ENCODE data around the gene SCGN.

The SCGN gene

DNA sequence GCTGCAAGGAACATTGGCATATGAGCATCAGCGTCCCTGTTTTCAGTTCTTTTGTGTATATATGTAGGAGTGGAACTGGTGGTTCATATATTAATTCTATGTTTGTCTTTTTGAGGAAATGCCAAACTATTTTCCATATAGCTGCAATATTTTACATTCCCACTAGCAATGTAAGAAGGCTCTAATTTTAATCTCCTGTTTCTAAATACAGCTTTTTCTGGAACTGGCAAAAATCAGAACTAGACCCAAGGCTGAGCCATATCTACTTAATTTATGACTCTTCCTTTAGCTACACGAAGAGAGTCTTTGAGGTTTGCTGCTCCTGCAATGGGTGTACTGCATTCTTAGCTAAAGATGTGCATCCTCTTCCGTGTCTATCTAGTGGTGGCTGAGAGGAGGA lies 52.0 kb downstream of the SCGN start:
- Histone ChIP-seq H3K4me3 (ENCODE audit: low read depth, low read length) (no peak overlapping the region), H3K36me3 (replicated peaks) (no peaks in the 10 kb centered on the region), H3K27me3 (replicated peaks) (no peaks in the 10 kb centered on the region), H3K27ac (no peak overlapping the region)
- in situ Hi-C loops (cut with HindIII; ENCODE audit: low pct_ligation_motif_present, low sequenced_read_pairs): no loop called here
- TF ChIP-seq, protein P1, sequence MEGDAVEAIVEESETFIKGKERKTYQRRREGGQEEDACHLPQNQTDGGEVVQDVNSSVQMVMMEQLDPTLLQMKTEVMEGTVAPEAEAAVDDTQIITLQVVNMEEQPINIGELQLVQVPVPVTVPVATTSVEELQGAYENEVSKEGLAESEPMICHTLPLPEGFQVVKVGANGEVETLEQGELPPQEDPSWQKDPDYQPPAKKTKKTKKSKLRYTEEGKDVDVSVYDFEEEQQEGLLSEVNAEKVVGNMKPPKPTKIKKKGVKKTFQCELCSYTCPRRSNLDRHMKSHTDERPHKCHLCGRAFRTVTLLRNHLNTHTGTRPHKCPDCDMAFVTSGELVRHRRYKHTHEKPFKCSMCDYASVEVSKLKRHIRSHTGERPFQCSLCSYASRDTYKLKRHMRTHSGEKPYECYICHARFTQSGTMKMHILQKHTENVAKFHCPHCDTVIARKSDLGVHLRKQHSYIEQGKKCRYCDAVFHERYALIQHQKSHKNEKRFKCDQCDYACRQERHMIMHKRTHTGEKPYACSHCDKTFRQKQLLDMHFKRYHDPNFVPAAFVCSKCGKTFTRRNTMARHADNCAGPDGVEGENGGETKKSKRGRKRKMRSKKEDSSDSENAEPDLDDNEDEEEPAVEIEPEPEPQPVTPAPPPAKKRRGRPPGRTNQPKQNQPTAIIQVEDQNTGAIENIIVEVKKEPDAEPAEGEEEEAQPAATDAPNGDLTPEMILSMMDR (IDR thresholded peaks at IDR 0.05; ENCODE audit: low read depth, low read length, missing control alignments): no peak
- no peak for DNase-seq

DNA sequence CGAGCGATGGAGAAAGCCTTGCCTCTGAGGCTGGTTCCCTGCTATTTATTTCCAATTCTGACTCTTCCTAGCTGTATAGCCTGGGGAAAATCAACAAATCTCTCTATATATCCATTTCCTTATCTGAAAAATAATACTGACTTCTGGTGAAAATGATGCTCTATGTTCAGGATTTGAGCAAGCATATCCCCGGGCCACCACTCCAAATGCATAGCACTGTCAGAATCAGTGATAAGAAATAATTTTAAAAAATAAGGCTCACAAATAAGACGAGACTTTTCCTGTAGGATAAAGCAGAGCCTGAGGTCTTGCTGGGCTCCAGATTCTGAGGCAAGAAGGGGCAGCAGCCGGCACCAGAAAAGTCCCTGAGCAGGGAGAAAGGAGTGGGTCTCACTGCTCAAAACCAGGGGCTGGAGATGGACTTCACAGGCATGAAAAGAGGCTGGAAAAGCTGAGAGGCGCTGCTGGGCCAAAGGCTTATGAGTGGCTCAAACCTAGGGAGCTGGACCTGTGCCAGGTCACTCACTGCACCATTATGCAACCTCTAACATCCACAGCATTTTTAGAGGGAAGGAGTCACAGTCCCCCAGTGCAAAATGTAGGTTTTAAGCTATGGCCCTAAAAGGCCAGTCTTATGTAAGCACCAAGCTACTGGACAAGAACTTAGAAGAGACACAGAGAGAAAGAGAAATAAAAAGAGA lies 54.4 kb downstream of the SCGN start:
- Histone ChIP-seq H3K27ac (no peak overlapping the region), H3K4me3 (ENCODE audit: low read depth, low read length) (no peak overlapping the region), H3K36me3 (replicated peaks) (no peaks in the 10 kb centered on the region), H3K27me3 (replicated peaks) (no peaks in the 10 kb centered on the region)
- in situ Hi-C loops (cut with HindIII; ENCODE audit: low pct_ligation_motif_present, low sequenced_read_pairs): no loop called here
- DNase-seq: no peak
- TF ChIP-seq, protein P1 (IDR thresholded peaks at IDR 0.05; ENCODE audit: low read depth, low read length, missing control alignments): no peak

DNA sequence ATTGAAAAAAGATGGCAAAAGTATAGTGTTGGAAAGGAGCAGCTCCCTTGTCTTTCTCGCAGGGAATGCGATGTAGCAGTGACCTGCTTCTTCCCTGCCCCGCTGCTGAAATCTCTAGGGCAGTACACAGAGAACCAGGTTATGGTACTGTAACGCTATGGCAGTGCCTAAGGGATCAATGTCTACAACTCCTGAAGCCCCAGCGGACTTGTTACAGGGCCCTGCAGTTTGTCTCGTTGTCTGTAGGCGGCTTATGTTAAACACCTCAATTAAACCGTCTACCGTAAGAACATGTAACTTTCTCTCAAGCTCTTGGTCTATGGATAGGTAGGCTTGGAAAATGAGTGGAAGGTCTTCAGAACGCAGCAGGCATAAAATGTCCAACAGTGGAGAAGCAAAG lies 57.7 kb downstream of the SCGN start:
- Histone ChIP-seq H3K36me3 (replicated peaks) (no peaks in the 10 kb centered on the region), H3K4me3 (ENCODE audit: low read depth, low read length) (no peak overlapping the region), H3K27ac (no peak overlapping the region), H3K27me3 (replicated peaks) (no peaks in the 10 kb centered on the region)
- no peak for DNase-seq
- TF ChIP-seq, protein P1 (IDR thresholded peaks at IDR 0.05; ENCODE audit: low read depth, low read length, missing control alignments): no peak
- in situ Hi-C loops (cut with HindIII; ENCODE audit: low pct_ligation_motif_present, low sequenced_read_pairs): no loop called here

DNA sequence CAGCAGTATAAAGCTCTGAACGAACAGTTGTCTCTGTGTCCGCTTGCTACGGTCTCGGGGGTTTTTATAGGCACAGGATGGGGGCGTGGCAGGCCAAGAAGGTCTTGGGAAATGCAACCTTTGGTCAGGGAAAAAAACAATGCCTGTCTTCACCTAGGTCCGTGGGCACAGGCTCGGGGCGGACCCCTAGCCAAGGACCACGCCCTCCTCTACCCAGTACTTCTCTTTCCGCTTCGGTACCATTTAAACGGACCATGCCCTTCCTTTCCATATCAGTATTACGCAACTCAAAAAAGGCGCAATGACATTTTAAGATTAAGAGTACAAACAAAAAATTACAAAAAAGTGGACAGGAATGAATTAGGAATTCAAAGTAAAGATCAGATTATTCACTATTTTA lies 58.3 kb downstream of the SCGN start:
- Histone ChIP-seq H3K27me3 (replicated peaks) (no peaks in the 10 kb centered on the region), H3K4me3 (ENCODE audit: low read depth, low read length) (no peak overlapping the region), H3K27ac (no peak overlapping the region), H3K36me3 (replicated peaks) (no peaks in the 10 kb centered on the region)
- in situ Hi-C loops (cut with HindIII; ENCODE audit: low pct_ligation_motif_present, low sequenced_read_pairs): no loop called here
- TF ChIP-seq, protein P1 (IDR thresholded peaks at IDR 0.05; ENCODE audit: low read depth, low read length, missing control alignments): no peak
- no peak for DNase-seq

DNA sequence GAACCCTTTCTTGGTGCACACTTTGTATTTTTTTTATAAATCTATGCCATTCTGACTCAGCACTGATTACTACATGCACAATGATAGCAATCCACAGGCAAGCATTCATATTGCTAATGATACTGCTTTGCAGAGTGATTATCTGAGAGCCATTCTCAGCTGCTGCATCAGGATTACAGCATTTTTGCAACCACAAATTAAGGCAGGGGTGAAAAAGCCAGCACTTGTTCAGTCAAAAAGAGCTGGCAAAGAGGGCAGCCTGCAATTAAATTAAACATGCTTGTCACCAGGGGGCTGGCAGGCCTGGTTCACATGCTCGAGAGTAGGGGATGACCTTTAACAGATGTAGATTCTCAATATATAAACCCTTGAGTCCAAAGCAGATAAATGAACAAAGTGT lies 61.8 kb downstream of the SCGN start:
- Histone ChIP-seq H3K27ac (no peak overlapping the region), H3K4me3 (ENCODE audit: low read depth, low read length) (no peak overlapping the region), H3K36me3 (replicated peaks) (no peaks in the 10 kb centered on the region), H3K27me3 (replicated peaks) (no peaks in the 10 kb centered on the region)
- in situ Hi-C loops (cut with HindIII; ENCODE audit: low pct_ligation_motif_present, low sequenced_read_pairs): no loop called here
- DNase-seq: no peak
- TF ChIP-seq, protein P1 (IDR thresholded peaks at IDR 0.05; ENCODE audit: low read depth, low read length, missing control alignments): no peak

DNA sequence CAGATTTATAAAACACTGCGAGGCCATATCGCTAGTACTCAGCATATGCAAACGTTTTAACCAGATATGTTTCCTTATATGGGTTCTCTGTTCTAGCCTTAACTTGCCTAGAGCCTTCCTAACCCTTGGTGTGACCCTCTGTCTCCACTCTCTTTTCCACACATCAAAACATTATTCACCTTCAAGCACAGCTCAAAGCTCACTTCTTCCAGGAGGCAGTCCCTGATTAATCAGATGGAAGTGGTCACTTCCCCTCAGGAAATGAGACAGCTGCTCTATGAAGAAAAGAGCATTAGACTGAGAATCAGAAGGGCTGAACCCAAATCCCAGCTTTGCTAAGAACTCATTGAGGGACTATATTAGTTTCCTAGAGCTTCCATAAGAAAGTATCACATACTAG lies 62.8 kb downstream of the SCGN start:
- Histone ChIP-seq H3K4me3 (ENCODE audit: low read depth, low read length) (no peak overlapping the region), H3K27me3 (replicated peaks) (no peaks in the 10 kb centered on the region), H3K27ac (no peak overlapping the region), H3K36me3 (replicated peaks) (no peaks in the 10 kb centered on the region)
- TF ChIP-seq, protein P1 (IDR thresholded peaks at IDR 0.05; ENCODE audit: low read depth, low read length, missing control alignments): no peak
- no peak for DNase-seq
- in situ Hi-C loops (cut with HindIII; ENCODE audit: low pct_ligation_motif_present, low sequenced_read_pairs): no loop called here
